ENCODE data around the gene MRPL4. TPM values are rescaled to one million over a fixed set of nuclear protein-coding genes. Genes with fewer than 3 reads are reported as not detected.

MRPL4 gene
- total and polyA plus RNA-seq, 10 of the 15 experiments (the other 5 are each of a cell fraction or from before 2014, with no cell fraction given) = 0.79 to 221 (median 112) TPM

DNA sequence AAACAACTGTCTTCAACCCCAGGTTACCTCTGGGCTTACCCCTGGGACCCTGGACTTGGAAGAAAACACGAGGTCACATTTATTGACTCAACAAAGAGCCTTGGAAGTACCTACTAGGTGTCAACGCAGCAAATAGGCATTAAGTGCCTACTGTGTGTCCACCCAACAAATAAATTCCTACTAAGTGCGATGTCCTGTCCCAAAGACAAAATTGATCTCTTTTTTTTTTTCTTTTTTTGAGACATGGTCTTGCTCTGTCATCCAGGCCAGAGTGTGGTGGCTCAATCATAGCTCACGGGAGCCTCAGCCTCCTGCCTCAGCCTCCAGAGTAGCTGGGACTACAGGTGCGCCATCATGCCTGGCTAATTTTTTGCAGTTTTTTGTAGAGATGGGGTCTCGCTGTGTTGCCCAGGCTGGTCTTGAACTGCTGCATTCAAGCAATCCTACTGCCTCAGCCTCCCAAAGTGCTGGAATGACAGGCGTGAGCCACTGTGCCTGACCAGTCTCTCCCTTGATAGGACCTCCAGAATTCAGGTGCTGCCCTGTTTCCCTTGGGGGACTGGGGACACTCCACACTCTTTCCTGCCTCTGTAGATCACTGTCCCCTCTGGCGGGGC, 20.3 kb upstream of the MRPL4 start (continued):
- 0 out of 2 replicates have a peak, but pooled peaks have one; percentile 90 for TF ChIP-seq NBN (IDR thresholded peaks at IDR 0.05)
- no peak for TF ChIP-seq ASH2L (IDR thresholded peaks at IDR 0.05; ENCODE audit: borderline replicate concordance, low read depth)
- TF ChIP-seq, protein P1, sequence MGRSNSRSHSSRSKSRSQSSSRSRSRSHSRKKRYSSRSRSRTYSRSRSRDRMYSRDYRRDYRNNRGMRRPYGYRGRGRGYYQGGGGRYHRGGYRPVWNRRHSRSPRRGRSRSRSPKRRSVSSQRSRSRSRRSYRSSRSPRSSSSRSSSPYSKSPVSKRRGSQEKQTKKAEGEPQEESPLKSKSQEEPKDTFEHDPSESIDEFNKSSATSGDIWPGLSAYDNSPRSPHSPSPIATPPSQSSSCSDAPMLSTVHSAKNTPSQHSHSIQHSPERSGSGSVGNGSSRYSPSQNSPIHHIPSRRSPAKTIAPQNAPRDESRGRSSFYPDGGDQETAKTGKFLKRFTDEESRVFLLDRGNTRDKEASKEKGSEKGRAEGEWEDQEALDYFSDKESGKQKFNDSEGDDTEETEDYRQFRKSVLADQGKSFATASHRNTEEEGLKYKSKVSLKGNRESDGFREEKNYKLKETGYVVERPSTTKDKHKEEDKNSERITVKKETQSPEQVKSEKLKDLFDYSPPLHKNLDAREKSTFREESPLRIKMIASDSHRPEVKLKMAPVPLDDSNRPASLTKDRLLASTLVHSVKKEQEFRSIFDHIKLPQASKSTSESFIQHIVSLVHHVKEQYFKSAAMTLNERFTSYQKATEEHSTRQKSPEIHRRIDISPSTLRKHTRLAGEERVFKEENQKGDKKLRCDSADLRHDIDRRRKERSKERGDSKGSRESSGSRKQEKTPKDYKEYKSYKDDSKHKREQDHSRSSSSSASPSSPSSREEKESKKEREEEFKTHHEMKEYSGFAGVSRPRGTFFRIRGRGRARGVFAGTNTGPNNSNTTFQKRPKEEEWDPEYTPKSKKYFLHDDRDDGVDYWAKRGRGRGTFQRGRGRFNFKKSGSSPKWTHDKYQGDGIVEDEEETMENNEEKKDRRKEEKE (IDR thresholded peaks at IDR 0.05) = no peak
- no peak for TF ChIP-seq IKZF1 (conservative IDR thresholded peaks at IDR 0.05)
- TF ChIP-seq ETV6 (conservative IDR thresholded peaks at IDR 0.05 in 1 of 2, IDR thresholded peaks at IDR 0.05 in 1 of 2; ENCODE audit: borderline replicate concordance in 1 of 2, low read depth in 1 of 2) = no peak
- TF ChIP-seq YBX1 (IDR thresholded peaks at IDR 0.05) = no peak
- no peak for TF ChIP-seq TCF7 (IDR thresholded peaks at IDR 0.05; ENCODE audit: borderline replicate concordance)
- TF ChIP-seq, protein P2, sequence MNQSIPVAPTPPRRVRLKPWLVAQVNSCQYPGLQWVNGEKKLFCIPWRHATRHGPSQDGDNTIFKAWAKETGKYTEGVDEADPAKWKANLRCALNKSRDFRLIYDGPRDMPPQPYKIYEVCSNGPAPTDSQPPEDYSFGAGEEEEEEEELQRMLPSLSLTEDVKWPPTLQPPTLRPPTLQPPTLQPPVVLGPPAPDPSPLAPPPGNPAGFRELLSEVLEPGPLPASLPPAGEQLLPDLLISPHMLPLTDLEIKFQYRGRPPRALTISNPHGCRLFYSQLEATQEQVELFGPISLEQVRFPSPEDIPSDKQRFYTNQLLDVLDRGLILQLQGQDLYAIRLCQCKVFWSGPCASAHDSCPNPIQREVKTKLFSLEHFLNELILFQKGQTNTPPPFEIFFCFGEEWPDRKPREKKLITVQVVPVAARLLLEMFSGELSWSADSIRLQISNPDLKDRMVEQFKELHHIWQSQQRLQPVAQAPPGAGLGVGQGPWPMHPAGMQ (IDR thresholded peaks at IDR 0.05; ENCODE audit: borderline replicate concordance) = no peak
- TF ChIP-seq IKZF2 (IDR thresholded peaks at IDR 0.05) = peak in 1 of 2 experiments; percentile 13; a peak in 1 of 4 replicates
- peak; percentile 98; the same call in 1 of the 2 replicates for TF ChIP-seq WRNIP1 (IDR thresholded peaks at IDR 0.05; ENCODE audit: borderline replicate concordance, low read depth, low read length)
- TF ChIP-seq ZNF24 (IDR thresholded peaks at IDR 0.05) = no peak
- TF ChIP-seq, protein P3, sequence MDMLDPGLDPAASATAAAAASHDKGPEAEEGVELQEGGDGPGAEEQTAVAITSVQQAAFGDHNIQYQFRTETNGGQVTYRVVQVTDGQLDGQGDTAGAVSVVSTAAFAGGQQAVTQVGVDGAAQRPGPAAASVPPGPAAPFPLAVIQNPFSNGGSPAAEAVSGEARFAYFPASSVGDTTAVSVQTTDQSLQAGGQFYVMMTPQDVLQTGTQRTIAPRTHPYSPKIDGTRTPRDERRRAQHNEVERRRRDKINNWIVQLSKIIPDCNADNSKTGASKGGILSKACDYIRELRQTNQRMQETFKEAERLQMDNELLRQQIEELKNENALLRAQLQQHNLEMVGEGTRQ (IDR thresholded peaks at IDR 0.05; ENCODE audit: borderline replicate concordance, low read depth, low read length) = no peak
- peak; percentile 97 for TF ChIP-seq DPF2 (IDR thresholded peaks at IDR 0.05)
- no peak for TF ChIP-seq ZNF384 (IDR thresholded peaks at IDR 0.05; ENCODE audit: borderline replicate concordance, low read depth, low read length)
- TF ChIP-seq RAD21 (IDR thresholded peaks at IDR 0.05; ENCODE audit: insufficient read depth, low read depth, low read length) = no peak
- peak; percentile 17; the same call in 1 of the 2 replicates for TF ChIP-seq SMARCA5 (IDR thresholded peaks at IDR 0.05)
- no peak for TF ChIP-seq CHD2 (IDR thresholded peaks at IDR 0.05; ENCODE audit: borderline replicate concordance, low read depth, low read length)
- TF ChIP-seq RCOR1 (conservative IDR thresholded peaks at IDR 0.05; ENCODE audit: low read depth, low read length) = no peak
- no peak for TF ChIP-seq SMC3 (IDR thresholded peaks at IDR 0.05; ENCODE audit: borderline replicate concordance, low read length)
- TF ChIP-seq ZNF217 (IDR thresholded peaks at IDR 0.05) = peak; percentile 87; the same call in 1 of the 2 replicates
- TF ChIP-seq, protein P4, sequence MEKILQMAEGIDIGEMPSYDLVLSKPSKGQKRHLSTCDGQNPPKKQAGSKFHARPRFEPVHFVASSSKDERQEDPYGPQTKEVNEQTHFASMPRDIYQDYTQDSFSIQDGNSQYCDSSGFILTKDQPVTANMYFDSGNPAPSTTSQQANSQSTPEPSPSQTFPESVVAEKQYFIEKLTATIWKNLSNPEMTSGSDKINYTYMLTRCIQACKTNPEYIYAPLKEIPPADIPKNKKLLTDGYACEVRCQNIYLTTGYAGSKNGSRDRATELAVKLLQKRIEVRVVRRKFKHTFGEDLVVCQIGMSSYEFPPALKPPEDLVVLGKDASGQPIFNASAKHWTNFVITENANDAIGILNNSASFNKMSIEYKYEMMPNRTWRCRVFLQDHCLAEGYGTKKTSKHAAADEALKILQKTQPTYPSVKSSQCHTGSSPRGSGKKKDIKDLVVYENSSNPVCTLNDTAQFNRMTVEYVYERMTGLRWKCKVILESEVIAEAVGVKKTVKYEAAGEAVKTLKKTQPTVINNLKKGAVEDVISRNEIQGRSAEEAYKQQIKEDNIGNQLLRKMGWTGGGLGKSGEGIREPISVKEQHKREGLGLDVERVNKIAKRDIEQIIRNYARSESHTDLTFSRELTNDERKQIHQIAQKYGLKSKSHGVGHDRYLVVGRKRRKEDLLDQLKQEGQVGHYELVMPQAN (conservative IDR thresholded peaks at IDR 0.05) = no peak
- no peak for TF ChIP-seq YY1 (IDR thresholded peaks at IDR 0.05; ENCODE audit: low read depth, low read length)

All from GM12878 (cell line).